Astrocyte of the spinal cord (primary cell): ENCODE measurements around the gene AARSD1.

Source experiments
- DNase-seq: peaks from one replicate; pipeline ENCODE4 v3.0.0; 2011; ENCODE audit warnings: low read depth, low spot score
- H3K4me3 ChIP-seq: 2 replicates; pipeline ENCODE4 v1.5.1; 2011; ENCODE audit warnings: low read depth, mild to moderate bottlenecking, low read length, moderate library complexity
- in situ Hi-C: cut with HindIII; loops from 2 replicates; pipeline ENCODE4 v1.10.0; 2017; ENCODE audit warnings: low sequenced_read_pairs
- TF ChIP-seq, protein P1 (sequence below): IDR thresholded peaks from 2 replicates; pipeline ENCODE4 v1.5.1; 2012; ENCODE audit warnings: low read depth, mild to moderate bottlenecking, low read length, inconsistent platforms

The AARSD1 gene

DNA sequence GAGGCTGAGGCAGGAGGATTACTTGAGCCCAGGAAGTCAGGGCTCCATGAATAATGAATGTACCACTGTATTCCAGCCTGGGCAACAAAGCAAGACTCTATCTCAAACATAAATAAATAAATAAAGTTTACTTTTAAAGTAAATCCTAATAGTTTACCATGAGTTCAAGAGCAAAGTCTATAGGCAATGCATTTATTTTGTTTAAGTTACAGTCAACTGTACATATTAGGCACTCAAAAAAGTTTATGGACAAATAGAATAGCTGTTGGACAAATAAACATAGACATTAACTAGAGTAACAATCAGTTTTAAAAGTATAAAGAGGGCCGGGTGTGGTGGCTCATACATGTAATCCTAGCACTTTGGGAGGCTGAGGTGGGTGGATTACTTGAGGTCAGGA, 3.7 kb upstream of the AARSD1 start:
- DNase-seq, result no peak
- no peak overlapping the region for H3K4me3 ChIP-seq
- in situ Hi-C loops, result no loop called here
- TF ChIP-seq, protein P1, sequence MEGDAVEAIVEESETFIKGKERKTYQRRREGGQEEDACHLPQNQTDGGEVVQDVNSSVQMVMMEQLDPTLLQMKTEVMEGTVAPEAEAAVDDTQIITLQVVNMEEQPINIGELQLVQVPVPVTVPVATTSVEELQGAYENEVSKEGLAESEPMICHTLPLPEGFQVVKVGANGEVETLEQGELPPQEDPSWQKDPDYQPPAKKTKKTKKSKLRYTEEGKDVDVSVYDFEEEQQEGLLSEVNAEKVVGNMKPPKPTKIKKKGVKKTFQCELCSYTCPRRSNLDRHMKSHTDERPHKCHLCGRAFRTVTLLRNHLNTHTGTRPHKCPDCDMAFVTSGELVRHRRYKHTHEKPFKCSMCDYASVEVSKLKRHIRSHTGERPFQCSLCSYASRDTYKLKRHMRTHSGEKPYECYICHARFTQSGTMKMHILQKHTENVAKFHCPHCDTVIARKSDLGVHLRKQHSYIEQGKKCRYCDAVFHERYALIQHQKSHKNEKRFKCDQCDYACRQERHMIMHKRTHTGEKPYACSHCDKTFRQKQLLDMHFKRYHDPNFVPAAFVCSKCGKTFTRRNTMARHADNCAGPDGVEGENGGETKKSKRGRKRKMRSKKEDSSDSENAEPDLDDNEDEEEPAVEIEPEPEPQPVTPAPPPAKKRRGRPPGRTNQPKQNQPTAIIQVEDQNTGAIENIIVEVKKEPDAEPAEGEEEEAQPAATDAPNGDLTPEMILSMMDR, result no peak

DNA sequence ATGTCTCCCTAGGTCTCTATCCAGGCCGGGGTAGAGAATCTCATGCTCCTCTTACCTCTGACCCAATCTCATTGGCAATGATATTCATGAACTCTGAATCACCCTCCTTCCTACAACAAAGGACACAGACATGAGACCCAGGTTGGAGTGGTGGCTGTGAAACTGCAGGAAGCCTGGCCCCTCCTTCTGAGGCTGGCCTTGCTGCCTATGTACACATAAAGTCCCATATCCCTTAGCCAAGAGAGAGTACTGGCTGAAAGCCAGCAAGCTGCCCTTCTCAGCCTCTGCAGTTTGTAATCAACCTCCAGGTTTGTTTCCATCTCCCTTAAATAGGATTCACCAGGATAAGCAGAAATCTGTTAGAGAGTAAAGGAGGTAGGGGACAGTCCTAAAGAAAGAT, 10.6 kb downstream of the AARSD1 start:
- in situ Hi-C loops, result no loop called here
- TF ChIP-seq, protein P1, result no peak
- H3K4me3 ChIP-seq, result no peak overlapping the region
- DNase-seq, result no peak

DNA sequence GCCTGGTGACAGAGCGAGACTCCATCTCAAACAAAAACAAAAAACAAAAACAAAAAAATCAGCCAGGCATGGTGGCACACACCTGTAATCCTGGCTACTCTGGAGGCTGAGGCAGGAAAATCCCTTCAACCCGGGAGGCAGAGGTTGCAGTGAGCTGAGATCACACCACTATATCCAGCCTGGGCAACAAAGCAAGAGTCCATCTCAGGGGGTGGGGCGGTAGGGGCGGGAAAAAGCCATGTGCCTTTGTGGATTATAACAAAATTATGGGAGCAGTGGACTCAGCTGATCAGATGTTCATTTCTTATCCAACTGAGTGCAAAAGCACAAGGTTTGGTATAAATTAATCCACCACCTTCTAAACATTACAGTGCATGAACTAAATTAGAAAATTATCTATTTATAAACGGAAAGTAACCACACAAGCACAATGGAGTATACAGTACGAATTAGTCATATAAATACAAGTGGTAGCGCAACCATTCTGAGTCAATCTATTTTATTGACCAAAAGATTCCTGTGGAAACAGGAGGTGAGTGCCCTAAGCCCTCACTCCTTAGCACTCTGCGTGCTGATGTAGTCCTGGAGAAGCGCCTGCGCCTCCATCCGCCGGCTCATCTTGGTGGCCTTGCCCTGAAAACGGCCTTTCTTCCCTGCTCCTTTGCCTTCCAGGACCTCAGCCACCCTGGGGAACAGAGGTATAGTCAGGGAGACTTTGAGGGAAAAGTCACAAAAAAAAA, 14.0 kb downstream of the AARSD1 start:
- in situ Hi-C loops, result no loop called here
- TF ChIP-seq, protein P1, result no peak
- H3K4me3 ChIP-seq, result no peak overlapping the region
- no peak for DNase-seq

DNA sequence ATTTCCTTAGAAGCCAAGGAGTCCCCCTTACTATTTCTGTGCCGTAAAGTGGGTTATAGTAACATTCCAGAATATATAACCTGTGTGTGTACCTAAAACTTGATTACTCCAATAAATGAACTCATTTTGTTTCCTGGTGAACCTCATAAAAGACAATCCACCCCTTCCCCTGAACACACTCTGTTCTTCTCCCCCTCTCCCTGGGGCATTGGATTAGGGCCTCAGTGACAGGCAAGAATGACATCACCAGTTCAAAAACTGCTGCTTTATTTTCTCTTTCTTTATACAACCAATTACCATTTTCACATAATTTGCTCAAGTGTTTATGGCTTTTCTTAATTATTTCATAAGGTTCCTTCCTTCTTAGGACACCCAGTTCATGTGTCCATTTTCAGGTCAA, 17.4 kb downstream of the AARSD1 start:
- H3K4me3 ChIP-seq, result no peak overlapping the region
- TF ChIP-seq, protein P1, result no peak
- DNase-seq, result no peak
- in situ Hi-C loops, result no loop called here

DNA sequence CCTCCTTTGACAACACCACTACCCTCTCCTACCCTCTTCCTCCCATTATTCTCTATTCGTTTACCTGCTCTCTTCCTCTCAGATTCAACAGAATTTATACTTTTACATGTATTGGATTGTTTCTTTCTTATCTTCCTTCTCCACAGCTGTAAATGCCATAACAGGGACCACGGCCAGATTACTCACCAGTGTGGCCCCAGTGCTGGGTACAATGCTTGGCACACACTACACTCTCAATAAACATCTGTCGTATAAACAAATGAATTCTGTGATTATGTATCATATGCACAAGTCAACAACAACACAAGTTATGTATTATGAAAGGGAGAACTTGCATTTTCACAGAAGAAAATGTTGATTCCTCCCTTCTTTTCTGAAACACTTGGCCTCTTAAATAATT, 20.0 kb downstream of the AARSD1 start:
- TF ChIP-seq, protein P1, result no peak
- no peak overlapping the region for H3K4me3 ChIP-seq
- in situ Hi-C loops, result no loop called here
- no peak for DNase-seq

DNA sequence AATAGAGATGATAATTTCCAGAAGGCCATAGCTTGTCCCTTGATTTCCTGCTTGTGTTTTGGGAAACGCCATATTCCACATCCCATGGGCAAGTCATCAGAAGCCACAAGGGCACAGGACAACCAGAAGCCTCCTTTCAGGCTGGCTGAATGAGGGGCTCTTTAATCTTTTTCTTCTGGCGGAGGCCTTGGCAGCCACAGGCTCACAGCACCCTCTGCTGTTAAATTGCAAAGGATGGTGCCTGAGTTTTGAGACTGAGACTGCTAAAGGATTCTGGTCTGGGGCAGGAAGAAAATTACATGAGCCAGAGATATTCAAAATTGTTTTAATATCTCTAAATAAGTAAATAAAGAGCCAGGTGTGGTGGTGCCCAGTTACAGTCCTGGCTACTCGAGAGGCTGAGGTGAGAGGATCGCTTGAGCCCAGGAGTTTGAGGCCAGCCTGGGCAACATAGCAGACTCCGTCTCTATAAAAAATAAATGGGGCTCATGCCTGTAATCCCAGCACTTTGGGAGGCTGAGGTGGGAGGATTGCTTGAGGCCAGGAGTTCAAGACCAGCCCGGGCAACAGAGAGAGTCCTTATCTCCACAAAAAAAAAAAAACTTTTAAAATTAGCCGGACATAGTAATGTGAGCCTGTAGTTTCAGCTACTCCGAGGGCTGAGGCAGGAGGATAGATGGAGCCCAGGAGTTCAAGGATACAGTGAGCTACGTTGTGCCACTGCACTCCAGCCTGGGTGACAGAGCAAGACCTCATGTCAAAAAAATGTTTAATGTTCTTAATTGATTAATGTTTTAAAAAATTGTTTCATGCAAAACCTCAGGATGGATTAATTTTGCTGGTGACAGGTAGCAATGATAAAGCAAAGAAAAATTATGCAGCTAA, 26.3 kb downstream of the AARSD1 start:
- peak; percentile 63 for DNase-seq
- TF ChIP-seq, protein P1, result peak; percentile 77
- H3K4me3 ChIP-seq, result no peak overlapping the region
- in situ Hi-C loops, result no loop called here
